Subcutaneous abdominal adipose tissue (tissue), 5 donors: ENCODE data around the gene MAGI1.

Experiments
- H3K27ac ChIP-seq: one replicate; pipeline ENCODE4 v1.7.0; 2013; ENCODE audit warnings: low read depth, mild to moderate bottlenecking, inconsistent platforms, low read length, moderate library complexity
- H3K27me3 ChIP-seq, 5 donors: one replicate each; pipeline ENCODE4 v1.7.0; 2013; ENCODE audit warnings: low read length in 5 of 5, inconsistent platforms in 1 of 5; ENCODE audit not compliant: control insufficient read depth in 5 of 5, insufficient read depth in 4 of 5
- H3K36me3 ChIP-seq, 5 donors: one replicate each; pipeline ENCODE4 v1.7.0; 2013; ENCODE audit warnings: low read length in 5 of 5; ENCODE audit not compliant: control insufficient read depth in 5 of 5, insufficient read depth in 5 of 5
- H3K4me1 ChIP-seq, 5 donors: one replicate each; pipeline ENCODE4 v1.7.0; 2013; ENCODE audit warnings: low read length in 5 of 5, mild to moderate bottlenecking in 3 of 5, moderate library complexity in 1 of 5; ENCODE audit not compliant: control insufficient read depth in 5 of 5, insufficient read depth in 5 of 5
- H3K4me3 ChIP-seq, 5 donors: one replicate each; pipeline ENCODE4 v1.7.0; 2013; ENCODE audit warnings: low read length in 5 of 5, low read depth in 1 of 5
- H3K9ac ChIP-seq, 5 donors: one replicate each; pipeline ENCODE4 v1.7.0; 2013; ENCODE audit warnings: low read length in 5 of 5, mild to moderate bottlenecking in 4 of 5, moderate library complexity in 3 of 5
- H3K9me3 ChIP-seq, 5 donors: one replicate each; pipeline ENCODE4 v1.7.0; 2013; ENCODE audit warnings: low read length in 5 of 5; ENCODE audit not compliant: control insufficient read depth in 5 of 5
- donor health status: healthy.
- donor health status: healthy.
- donor health status: healthy.
- donor health status: healthy.
- donor health status: healthy.

MAGI1 gene

GRCh38 chr3:65381496-65382010 is 657.2 kb downstream of the MAGI1 start:
- Histone ChIP-seq H3K9ac (no peak overlapping the region), H3K4me1 (peaks cover 0 to 8% (median 0%) of the 10 kb centered on the region in 5 donors), H3K4me3 (no peak overlapping the region), H3K36me3 (peaks cover 28 to 50% (median 37%) of the 10 kb centered on the region in 5 donors), H3K27ac (no peak overlapping the region), H3K27me3 (no peaks in the 10 kb centered on the region), H3K9me3 (no peaks in the 10 kb centered on the region)

DNA sequence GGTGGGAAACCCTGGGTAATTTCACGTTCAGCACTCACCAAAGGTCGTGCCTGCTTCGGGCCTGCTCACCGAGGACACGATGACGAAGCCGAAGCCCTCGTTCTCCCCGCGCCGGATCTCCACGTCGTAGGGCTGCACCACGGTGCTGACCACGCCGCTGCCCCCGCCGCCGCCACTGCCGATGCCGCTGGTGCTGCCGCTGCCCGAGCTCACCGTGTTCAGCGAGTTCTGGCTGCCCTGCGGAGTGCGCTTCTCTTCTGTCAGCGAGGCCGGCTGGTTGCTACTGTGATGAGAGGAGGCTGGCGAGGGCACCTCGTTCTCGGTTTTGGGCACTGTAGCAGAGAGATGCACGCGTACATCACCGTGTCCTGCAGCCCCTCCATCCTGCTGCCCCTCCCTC is 659.5 kb downstream of the MAGI1 start:
- Histone ChIP-seq H3K9ac (no peak overlapping the region), H3K4me1 (no peaks in the 10 kb centered on the region), H3K27me3 (no peaks in the 10 kb centered on the region), H3K4me3 (no peak overlapping the region), H3K27ac (no peak overlapping the region), H3K36me3 (peaks cover 35 to 52% (median 37%) of the 10 kb centered on the region in 5 donors), H3K9me3 (no peaks in the 10 kb centered on the region)

DNA sequence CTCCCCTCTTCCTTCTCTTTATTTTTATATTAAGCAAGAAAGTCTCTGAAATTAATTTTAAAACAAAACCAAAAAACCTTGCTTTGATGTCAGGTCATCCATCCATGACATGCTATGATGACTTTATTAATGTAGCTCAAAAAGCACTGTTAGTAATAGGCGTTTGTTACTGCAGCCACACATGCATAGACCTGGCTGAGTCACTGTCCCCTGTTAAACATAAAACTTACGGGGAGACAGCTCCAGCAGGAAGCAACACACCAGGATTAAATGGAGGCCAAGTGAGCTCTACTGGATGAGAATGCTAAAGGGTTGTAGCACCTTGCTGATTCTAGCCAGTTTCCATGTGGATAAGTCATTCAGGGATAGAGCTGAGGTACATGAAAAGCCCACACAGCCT is 661.1 kb downstream of the MAGI1 start:
- no peaks in the 10 kb centered on the region for H3K9me3 ChIP-seq
- H3K36me3 ChIP-seq, result peaks cover 31 to 42% (median 32%) of the 10 kb centered on the region in 5 donors

DNA sequence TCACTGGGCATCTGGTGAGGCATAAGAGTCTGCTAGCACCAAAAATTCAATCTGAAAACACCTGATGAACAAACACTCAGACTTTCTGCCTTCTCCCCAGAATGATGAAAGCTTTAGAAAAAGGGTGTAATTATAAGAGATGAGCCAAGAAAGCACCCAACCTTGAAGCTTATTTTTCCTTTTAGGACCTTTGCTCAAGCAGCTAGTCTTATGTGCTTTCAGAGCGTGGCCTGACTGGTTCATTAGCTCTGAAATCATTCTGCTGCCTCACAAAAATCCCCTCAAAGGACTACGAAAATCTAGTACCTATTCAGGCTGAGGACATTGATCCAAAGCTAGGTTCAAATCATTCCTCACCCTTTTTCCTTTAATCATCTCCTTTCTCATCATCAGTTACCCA is 662.3 kb downstream of the MAGI1 start:
- H3K4me3 ChIP-seq, result no peak overlapping the region
- no peak overlapping the region for H3K27ac ChIP-seq
- no peaks in the 10 kb centered on the region for H3K9me3 ChIP-seq
- no peaks in the 10 kb centered on the region for H3K4me1 ChIP-seq
- H3K27me3 ChIP-seq, result no peaks in the 10 kb centered on the region
- peaks cover 22 to 32% (median 23%) of the 10 kb centered on the region in 5 donors for H3K36me3 ChIP-seq
- H3K9ac ChIP-seq, result no peak overlapping the region

More for the DNA sequence above, 661.1 kb downstream of the MAGI1 start:
- no peak overlapping the region for H3K27ac ChIP-seq
- H3K4me1 ChIP-seq, result no peaks in the 10 kb centered on the region
- no peak overlapping the region for H3K4me3 ChIP-seq
- no peaks in the 10 kb centered on the region for H3K27me3 ChIP-seq
- H3K9ac ChIP-seq, result no peak overlapping the region

- H3K36me3 ChIP-seq, result peaks cover 2 to 7% (median 3%) of the 10 kb centered on the region in 5 donors
- H3K9me3 ChIP-seq, result no peaks in the 10 kb centered on the region
- no peak overlapping the region for H3K4me3 ChIP-seq
- H3K4me1 ChIP-seq, result no peaks in the 10 kb centered on the region
- no peak overlapping the region for H3K9ac ChIP-seq
- no peak overlapping the region for H3K27ac ChIP-seq
- no peaks in the 10 kb centered on the region for H3K27me3 ChIP-seq
Observed at GRCh38 chr3:65371053-65371452, 667.7 kb downstream of the MAGI1 start.

DNA sequence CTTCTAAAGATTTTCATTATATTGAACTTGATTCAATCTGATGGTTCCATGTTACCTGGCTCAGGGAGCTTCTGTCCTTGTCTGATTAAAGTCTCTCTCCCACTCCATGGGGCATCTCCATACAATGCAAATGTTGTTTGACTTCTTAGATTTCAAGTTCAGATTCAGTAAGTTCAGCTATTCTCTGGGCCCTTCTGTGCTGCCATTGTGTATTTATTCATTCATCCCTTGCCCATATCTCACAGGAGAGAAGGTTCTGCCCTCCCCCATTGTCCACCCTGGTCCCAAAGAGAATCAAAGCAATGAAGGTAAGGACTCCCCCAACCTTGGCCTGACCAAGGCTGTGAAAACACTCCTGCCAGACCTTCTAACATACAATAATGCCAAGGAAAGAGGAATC is 669.9 kb downstream of the MAGI1 start:
- Histone ChIP-seq H3K4me1 (no peaks in the 10 kb centered on the region), H3K27me3 (no peaks in the 10 kb centered on the region), H3K27ac (no peak overlapping the region), H3K9me3 (no peaks in the 10 kb centered on the region), H3K36me3 (peaks cover 0 to 9% (median 2%) of the 10 kb centered on the region in 5 donors), H3K4me3 (no peak overlapping the region), H3K9ac (no peak overlapping the region)

- Histone ChIP-seq H3K27me3 (no peaks in the 10 kb centered on the region), H3K4me3 (no peak overlapping the region), H3K27ac (no peak overlapping the region), H3K36me3 (peaks cover 24 to 47% (median 36%) of the 10 kb centered on the region in 5 donors), H3K9ac (no peak overlapping the region), H3K4me1 (no peaks in the 10 kb centered on the region), H3K9me3 (peaks cover 0 to 4% (median 0%) of the 10 kb centered on the region in 5 donors)
Observed at GRCh38 chr3:65362688-65363087, 676.0 kb downstream of the MAGI1 start.

DNA sequence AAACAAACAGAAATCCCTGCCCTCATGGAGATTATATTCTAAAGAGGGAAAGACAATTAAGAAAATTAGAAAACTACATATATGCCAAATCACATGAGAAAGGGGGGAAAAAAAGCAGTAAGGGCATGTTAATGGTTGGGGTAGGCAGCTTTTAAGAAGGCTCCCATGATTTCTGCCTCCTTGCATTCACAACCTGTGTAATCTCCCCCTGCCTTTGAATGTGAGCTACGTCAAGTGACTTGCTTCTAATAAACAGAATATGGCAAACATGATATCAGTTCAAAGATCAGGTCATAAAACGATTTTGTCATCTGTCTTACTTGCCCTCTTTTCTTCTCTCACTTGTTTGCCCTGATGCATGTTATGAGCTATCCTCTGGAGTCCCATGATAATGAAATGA is 677.3 kb downstream of the MAGI1 start:
- no peak overlapping the region for H3K27ac ChIP-seq
- no peak overlapping the region for H3K9ac ChIP-seq
- H3K4me1 ChIP-seq, result peaks cover 0 to 8% (median 6%) of the 10 kb centered on the region in 5 donors
- H3K4me3 ChIP-seq, result no peak overlapping the region
- H3K27me3 ChIP-seq, result no peaks in the 10 kb centered on the region
- H3K9me3 ChIP-seq, result peaks cover 0 to 4% (median 0%) of the 10 kb centered on the region in 5 donors
- peaks cover 24 to 47% (median 38%) of the 10 kb centered on the region in 5 donors for H3K36me3 ChIP-seq

- peaks cover 0 to 11% (median 6%) of the 10 kb centered on the region in 5 donors for H3K4me1 ChIP-seq
- peaks cover 13 to 27% (median 23%) of the 10 kb centered on the region in 5 donors for H3K36me3 ChIP-seq
- no peaks in the 10 kb centered on the region for H3K27me3 ChIP-seq
- H3K4me3 ChIP-seq, result peak overlapping the region in 4 of 5 donors; percentile 23 to 50 (median 37)
- H3K9me3 ChIP-seq, result peaks cover 0 to 2% (median 0%) of the 10 kb centered on the region in 5 donors
- no peak overlapping the region for H3K27ac ChIP-seq
- H3K9ac ChIP-seq, result no peak overlapping the region
Observed at GRCh38 chr3:65356331-65357248, 682.1 kb downstream of the MAGI1 start.

- Histone ChIP-seq H3K9ac (no peak overlapping the region), H3K4me3 (no peak overlapping the region), H3K4me1 (peaks cover 0 to 15% (median 9%) of the 10 kb centered on the region in 5 donors), H3K27me3 (no peaks in the 10 kb centered on the region), H3K9me3 (no peaks in the 10 kb centered on the region), H3K27ac (no peak overlapping the region), H3K36me3 (peaks cover 0 to 14% (median 8%) of the 10 kb centered on the region in 5 donors)
Observed at GRCh38 chr3:65354880-65355279, 683.8 kb downstream of the MAGI1 start.
